Thoracic aorta (tissue), 2 donors: ENCODE data around the gene AK2. TPM values are rescaled to one million over a fixed set of nuclear protein-coding genes. Genes with fewer than 3 reads are reported as not detected.
A peak's percentile ranks its signal among the peaks of the same experiment; 100 is the strongest.
"Not testable (repeated sequence)": the region's sequence is repeated elsewhere in the genome, so short reads cannot be mapped to it uniquely, and the experiment has no call there.

ENCODE experiments used
- ATAC-seq: fragments of 150-250 bp; one replicate; pipeline ENCODE4 v1.8.0; 2017; ENCODE audit warnings: low read depth; ENCODE audit not compliant: insufficient number of reproducible peaks, low FRiP score
- DNase-seq: peaks from one replicate; pipeline ENCODE4 v3.0.0-alpha.2; 2020; ENCODE audit warnings: low spot score
- H3K27ac ChIP-seq, 2 donors: fragments of 200-600 bp; sonication (generic); 1 replicate in 1 of 2; 2 replicates in 1 of 2; pipeline ENCODE4 v1.5.1; 2016; ENCODE audit warnings: mild to moderate bottlenecking in 2 of 2, moderate library complexity in 2 of 2
- H3K27me3 ChIP-seq: fragments of 200-600 bp; sonication (generic); replicated peaks from 2 replicates; pipeline ENCODE4 v1.6.0; 2016; ENCODE audit warnings: mild to moderate bottlenecking; ENCODE audit not compliant: insufficient read depth
- H3K36me3 ChIP-seq: fragments of 200-600 bp; sonication (generic); one replicate; pipeline ENCODE4 v1.5.1; 2016
- H3K4me1 ChIP-seq, 2 donors: fragments of 200-600 bp; sonication (generic); 1 replicate in 1 of 2; 2 replicates in 1 of 2; pipeline versions ENCODE4 v1.5.1 to v1.6.0; 2016; ENCODE audit warnings: low read depth in 2 of 2, mild to moderate bottlenecking in 1 of 2; ENCODE audit not compliant: control insufficient read depth in 1 of 2
- H3K4me3 ChIP-seq: fragments of 200-600 bp; sonication (generic); 2 replicates; pipeline ENCODE4 v1.5.1; 2016; ENCODE audit warnings: mild to moderate bottlenecking
- H3K9me3 ChIP-seq: fragments of 200-600 bp; sonication (generic); 2 replicates; pipeline ENCODE4 v1.5.1; 2016
- CTCF ChIP-seq: fragments of 200-600 bp; sonication (generic); IDR thresholded peaks from one replicate; pipeline ENCODE4 v1.5.1; 2019; ENCODE audit warnings: antibody characterized with exemption
- total RNA-seq, 2 donors: library from RNA; depleted of rRNA; stranded (reverse); fragments of >200 nt; gene quantifications; one replicate each; pipeline versions ENCODE4 v1.1.0 to v1.2.3, GENCODE V29; 2016

Gene AK2
- total RNA-seq, 2 donors from 2014 or later, result 106 to 253 TPM

DNA sequence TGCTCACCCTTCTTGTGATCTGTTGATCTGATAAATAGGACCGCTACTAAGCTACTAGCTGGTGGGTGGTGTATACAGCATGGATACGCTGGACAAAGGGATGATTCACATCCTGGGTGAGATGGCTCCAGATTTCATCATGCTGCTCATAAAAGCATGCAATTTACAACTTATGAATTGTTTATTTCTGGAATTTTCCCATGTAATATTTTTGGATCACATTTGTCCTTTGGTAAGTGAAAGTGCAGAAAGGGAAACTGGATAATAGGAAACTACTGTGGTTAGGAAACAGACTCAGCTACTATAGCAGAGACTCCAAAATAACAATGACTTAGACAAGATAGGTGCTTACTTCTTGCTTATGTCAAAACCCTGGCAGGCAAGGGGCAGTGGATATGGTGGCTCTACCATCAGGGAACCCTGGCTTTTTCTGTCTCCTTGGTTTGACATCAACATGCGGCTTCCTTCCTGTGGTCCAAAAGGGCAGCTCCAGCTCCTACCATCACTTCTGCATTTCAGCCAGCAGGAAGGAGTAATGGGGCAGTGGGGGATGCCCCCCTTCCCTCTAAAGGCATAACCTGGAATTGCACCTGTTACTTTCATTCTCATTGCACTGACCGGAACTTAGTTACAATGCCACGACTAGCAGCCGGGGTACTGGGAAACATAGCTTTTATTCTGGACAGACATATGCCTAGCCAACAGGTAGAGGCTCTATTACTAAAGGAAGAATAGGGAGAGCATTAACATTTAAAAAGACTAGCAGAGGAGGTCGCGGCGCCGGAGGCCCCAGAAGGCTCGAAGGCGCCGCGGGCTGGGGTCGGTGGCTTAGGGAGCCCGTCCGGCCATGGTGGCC lies 13.8 kb upstream of the AK2 start:
- peak; percentile 49 for ATAC-seq
- H3K27me3 ChIP-seq, result no peaks in the 10 kb centered on the region
- DNase-seq, result no peak
- H3K36me3 ChIP-seq, result no peaks in the 10 kb centered on the region
- H3K9me3 ChIP-seq, result no peaks in the 10 kb centered on the region
- H3K27ac ChIP-seq, result no peak overlapping the region
- TF ChIP-seq CTCF, result no peak
- peaks cover 0 to 3% of the 10 kb centered on the region in 2 donors for H3K4me1 ChIP-seq
- no peak overlapping the region for H3K4me3 ChIP-seq

DNA sequence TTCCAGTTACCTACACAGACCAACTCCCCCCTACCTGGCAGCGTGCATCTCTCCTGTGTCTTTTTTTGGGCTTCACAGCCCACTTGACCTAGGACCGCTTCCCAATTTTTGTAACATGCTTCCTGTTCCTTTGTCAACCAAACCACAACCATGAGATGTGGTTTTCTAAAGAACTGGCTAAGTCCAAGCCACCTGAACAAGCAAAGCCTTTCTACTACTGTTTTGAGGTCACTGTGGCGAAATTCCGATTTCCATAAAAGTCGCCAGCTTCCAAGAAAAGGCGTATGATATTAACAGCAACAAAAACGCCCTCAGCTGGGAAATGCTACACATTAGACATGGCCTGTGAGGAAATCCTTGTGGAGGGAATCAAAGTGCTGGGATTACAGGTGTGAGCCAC lies 12.7 kb upstream of the AK2 start:
- ATAC-seq, result no peak
- Histone ChIP-seq H3K4me3 (no peak overlapping the region), H3K4me1 (no peaks in the 10 kb centered on the region), H3K27me3 (no peaks in the 10 kb centered on the region), H3K9me3 (no peaks in the 10 kb centered on the region), H3K36me3 (no peaks in the 10 kb centered on the region), H3K27ac (no peak overlapping the region)
- DNase-seq, result no peak
- TF ChIP-seq CTCF, result no peak

DNA sequence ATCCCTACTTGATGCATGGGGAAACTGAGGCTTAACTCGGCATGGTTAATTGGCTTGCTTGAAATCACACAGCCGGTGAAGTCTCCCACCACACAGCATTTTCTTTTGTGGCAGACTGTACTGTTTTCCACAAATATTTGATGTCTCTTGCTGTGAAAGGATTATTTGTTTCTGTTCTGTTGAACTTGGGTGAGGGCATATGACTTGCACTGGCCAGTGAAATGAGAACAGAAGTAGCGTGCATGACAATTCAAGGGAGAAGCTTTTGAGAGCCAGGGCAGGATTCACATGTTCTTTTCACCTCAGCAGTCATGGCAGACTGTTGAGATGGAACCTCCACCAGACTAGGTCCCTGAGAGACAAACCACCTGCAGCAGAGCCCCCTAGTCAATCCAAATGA lies 11.7 kb upstream of the AK2 start:
- TF ChIP-seq CTCF, result no peak
- H3K9me3 ChIP-seq, result no peaks in the 10 kb centered on the region
- no peaks in the 10 kb centered on the region for H3K27me3 ChIP-seq
- no peaks in the 10 kb centered on the region for H3K4me1 ChIP-seq
- no peak overlapping the region for H3K4me3 ChIP-seq
- DNase-seq, result no peak
- no peaks in the 10 kb centered on the region for H3K36me3 ChIP-seq
- no peak for ATAC-seq
- no peak overlapping the region for H3K27ac ChIP-seq

GRCh38 chr1:33047839-33048305 lies 11.2 kb upstream of the AK2 start:
- Histone ChIP-seq H3K9me3 (no peaks in the 10 kb centered on the region), H3K27me3 (no peaks in the 10 kb centered on the region), H3K4me1 (no peaks in the 10 kb centered on the region), H3K4me3 (no peak overlapping the region), H3K27ac (no peak overlapping the region), H3K36me3 (no peaks in the 10 kb centered on the region)
- no peak for ATAC-seq
- no peak for TF ChIP-seq CTCF
- DNase-seq, result no peak

DNA sequence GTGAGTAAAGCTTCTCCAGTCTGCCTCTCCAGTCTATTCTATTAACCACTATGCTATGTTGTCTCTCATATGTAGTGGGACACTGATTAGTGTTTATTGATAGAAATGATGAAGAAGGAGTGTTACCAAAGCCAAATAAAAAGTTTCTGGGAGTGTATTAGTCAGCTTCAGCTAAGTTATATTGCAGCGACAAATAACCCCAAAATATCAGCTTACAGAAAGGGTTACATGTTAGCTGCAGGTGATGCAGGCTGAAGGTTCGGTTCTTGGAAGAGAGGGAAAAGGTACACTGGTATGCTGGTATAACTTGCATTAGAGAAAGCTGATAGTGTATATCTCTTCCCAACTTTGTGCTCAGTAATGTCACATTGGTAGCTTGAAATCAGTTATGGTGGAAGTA lies 10.6 kb upstream of the AK2 start:
- ATAC-seq, result no peak
- no peak overlapping the region for H3K27ac ChIP-seq

DNA sequence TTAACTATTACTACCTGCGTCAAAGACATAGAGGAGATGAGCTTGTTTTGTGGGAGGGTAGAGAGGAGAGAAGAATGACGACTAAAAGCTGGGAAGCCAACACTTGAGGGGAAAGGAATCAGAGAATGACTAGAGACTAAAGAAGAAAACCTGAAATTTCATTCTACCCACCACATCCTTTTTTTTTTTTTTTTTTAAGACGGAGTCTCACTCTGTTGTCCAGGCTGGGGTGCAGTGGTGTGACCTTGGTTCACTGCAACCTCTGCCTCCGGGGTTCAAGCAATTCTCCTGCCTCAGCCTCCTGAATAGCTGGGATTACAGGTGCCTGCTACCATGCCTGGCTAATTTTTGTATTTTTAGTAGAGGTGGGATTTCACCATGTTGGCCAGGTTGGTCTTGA lies 9.6 kb upstream of the AK2 start:
- H3K9me3 ChIP-seq, H3K36me3 ChIP-seq, H3K27me3 ChIP-seq, ATAC-seq, DNase-seq, H3K27ac ChIP-seq, H3K4me1 ChIP-seq, H3K4me3 ChIP-seq: not testable (repeated sequence)

More for the DNA sequence above, 10.6 kb upstream of the AK2 start:
- H3K4me1 ChIP-seq, result no peaks in the 10 kb centered on the region
- no peak for DNase-seq
- TF ChIP-seq CTCF, result no peak
- no peak overlapping the region for H3K4me3 ChIP-seq
- no peaks in the 10 kb centered on the region for H3K36me3 ChIP-seq
- H3K9me3 ChIP-seq, result no peaks in the 10 kb centered on the region
- H3K27me3 ChIP-seq, result no peaks in the 10 kb centered on the region
